Body of pancreas (tissue), 4 donors: ENCODE data around the gene TPM1. TPM values are rescaled to one million over a fixed set of nuclear protein-coding genes. Genes with fewer than 3 reads are reported as not detected.

Experiments
- ATAC-seq: fragments of 150-250 bp; one replicate; pipeline ENCODE4 v1.9.1; 2016
- DNase-seq, 4 donors: peaks; one replicate each; pipeline ENCODE4 v3.0.0-alpha.2; 2019
- H3K27ac ChIP-seq, 4 donors: fragments of 200-600 bp; sonication (generic); 1 replicate in 3 of 4; 2 replicates in 1 of 4; pipeline versions ENCODE4 v1.5.1 to v1.6.1; 2016 to 2019; ENCODE audit warnings: mild to moderate bottlenecking in 1 of 4, mixed read lengths in 1 of 4, moderate library complexity in 1 of 4
- H3K27me3 ChIP-seq, 2 donors: fragments of 200-600 bp; sonication (generic); one replicate each; pipeline ENCODE4 v1.6.0; 2016; ENCODE audit warnings: mild to moderate bottlenecking in 1 of 2
- H3K36me3 ChIP-seq, 2 donors: fragments of 200-600 bp; sonication (generic); replicated peaks in 1 of 2; 2 replicates each; pipeline ENCODE4 v1.5.1; 2016; ENCODE audit warnings: low read depth in 2 of 2; ENCODE audit not compliant: insufficient read depth in 1 of 2
- H3K4me1 ChIP-seq: fragments of 200-600 bp; sonication (generic); one replicate; pipeline ENCODE4 v1.6.0; 2016
- H3K4me3 ChIP-seq, 2 donors: fragments of 200-600 bp; sonication (generic); 1 replicate in 1 of 2; 2 replicates in 1 of 2; pipeline ENCODE4 v1.5.1; 2016 to 2019
- H3K9me3 ChIP-seq, 3 donors: fragments of 200-600 bp; sonication (generic); 1 replicate in 2 of 3; 2 replicates in 1 of 3; pipeline ENCODE4 v1.5.1; 2016
- POLR2A ChIP-seq, 3 donors: fragments of 450-650 bp; IDR thresholded peaks; one replicate each; pipeline ENCODE4 v1.6.1; 2016; ENCODE audit warnings: antibody characterized with exemption in 3 of 3, mild to moderate bottlenecking in 2 of 3
- WGBS, 2 donors: methylation state at CpG; one replicate each; pipeline ENCODE4 v1.1.5; 2017; 5-methylcytosine and 5-hydroxymethylcytosine counted together
- intact Hi-C: fragments of 100-400 bp; cut with DNase I; formaldehyde crosslinking; loops from one replicate; pipeline ENCODE4 v1.15.1; 2023
- total RNA-seq, 2 donors: library from RNA; depleted of rRNA; stranded (reverse); fragments of >200 nt; gene quantifications; one replicate each; pipeline ENCODE4 v1.1.0, GENCODE V29; 2016
- TF ChIP-seq, protein P1 (sequence below), 7 experiments: fragments of 450-650 bp in 4 of 7; fragments of 200-600 bp in 3 of 7; sonication (generic) in 3 of 7; IDR thresholded peaks; one replicate each; pipeline ENCODE4 v1.5.1; 2016 to 2019; ENCODE audit warnings: antibody characterized with exemption in 7 of 7

Gene TPM1
- total RNA-seq, 2 donors from 2014 or later, result 417 to 435 TPM

DNA sequence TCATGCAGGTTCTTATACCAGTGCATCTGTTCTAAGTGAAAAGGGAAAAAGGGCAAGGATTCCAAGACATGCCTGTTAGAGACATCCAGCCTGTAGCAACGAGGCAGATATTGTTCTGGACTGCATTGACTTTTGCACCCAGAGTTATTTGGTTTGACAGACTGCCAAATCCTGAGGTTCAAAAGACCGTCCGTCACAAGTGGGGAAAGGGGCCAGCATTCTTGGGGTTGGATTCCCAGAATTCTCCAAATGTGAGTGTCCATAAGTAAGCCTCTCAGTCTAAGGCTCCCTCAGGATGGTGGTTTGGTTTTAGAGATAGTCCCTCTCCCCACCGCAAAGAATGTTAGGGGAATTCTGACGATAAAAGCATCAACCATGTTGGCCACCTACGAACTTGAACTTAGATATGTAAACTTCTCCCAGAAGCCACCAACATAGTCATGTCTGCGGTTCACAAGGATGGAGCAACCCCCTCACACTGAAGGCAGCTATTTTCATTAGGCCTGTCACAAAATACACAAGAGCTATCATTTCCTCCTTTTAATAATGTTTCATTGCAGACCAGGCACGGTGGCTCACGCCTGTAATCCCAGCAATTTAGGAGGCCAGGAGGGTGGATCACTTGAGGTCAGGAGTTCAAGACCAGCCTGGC, 65.5 kb downstream of the TPM1 start:
- Histone ChIP-seq H3K27ac (peak overlapping the region in 1 of 4 donors; percentile 21), H3K9me3 (no peaks in the 10 kb centered on the region), H3K4me1 (no peaks in the 10 kb centered on the region), H3K4me3 (no peak overlapping the region), H3K27me3 (no peaks in the 10 kb centered on the region), H3K36me3 (no peaks in the 10 kb centered on the region)
- 43 to 44% methylated on average over 9 of the region's 9 CpGs for WGBS, 2 donors
- TF ChIP-seq POLR2A (IDR thresholded peaks at IDR 0.05), result no peak
- TF ChIP-seq, protein P1, sequence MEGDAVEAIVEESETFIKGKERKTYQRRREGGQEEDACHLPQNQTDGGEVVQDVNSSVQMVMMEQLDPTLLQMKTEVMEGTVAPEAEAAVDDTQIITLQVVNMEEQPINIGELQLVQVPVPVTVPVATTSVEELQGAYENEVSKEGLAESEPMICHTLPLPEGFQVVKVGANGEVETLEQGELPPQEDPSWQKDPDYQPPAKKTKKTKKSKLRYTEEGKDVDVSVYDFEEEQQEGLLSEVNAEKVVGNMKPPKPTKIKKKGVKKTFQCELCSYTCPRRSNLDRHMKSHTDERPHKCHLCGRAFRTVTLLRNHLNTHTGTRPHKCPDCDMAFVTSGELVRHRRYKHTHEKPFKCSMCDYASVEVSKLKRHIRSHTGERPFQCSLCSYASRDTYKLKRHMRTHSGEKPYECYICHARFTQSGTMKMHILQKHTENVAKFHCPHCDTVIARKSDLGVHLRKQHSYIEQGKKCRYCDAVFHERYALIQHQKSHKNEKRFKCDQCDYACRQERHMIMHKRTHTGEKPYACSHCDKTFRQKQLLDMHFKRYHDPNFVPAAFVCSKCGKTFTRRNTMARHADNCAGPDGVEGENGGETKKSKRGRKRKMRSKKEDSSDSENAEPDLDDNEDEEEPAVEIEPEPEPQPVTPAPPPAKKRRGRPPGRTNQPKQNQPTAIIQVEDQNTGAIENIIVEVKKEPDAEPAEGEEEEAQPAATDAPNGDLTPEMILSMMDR (IDR thresholded peaks at IDR 0.05), result no peak
- peak in 3 of 4 donors; percentile 26 to 59 (median 31) for DNase-seq
- intact Hi-C loops, result no loop called here
- ATAC-seq, result peak; percentile 48

DNA sequence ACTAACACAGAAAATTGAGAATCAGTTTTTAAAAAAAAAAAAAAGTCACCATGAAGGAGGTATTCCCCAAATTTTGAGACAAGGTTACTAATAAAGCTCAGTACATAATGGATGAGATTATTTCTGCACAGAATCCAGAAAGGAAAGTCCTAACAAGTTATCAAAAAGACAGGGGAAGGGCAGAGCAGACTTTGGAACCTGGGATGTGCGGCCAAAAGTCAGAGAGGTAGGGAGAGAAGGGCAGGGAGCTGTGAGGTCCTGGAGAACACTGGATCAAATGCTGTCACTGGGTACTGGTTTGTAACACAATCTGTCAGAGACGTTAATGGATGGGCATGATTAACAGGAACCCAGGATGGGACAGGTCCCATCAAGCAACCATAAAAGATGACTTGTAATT, 67.0 kb downstream of the TPM1 start:
- no peak for DNase-seq
- Histone ChIP-seq H3K27me3 (no peaks in the 10 kb centered on the region), H3K4me3 (no peak overlapping the region), H3K9me3 (no peaks in the 10 kb centered on the region), H3K4me1 (no peaks in the 10 kb centered on the region), H3K27ac (no peak overlapping the region), H3K36me3 (no peaks in the 10 kb centered on the region)
- no peak for ATAC-seq
- TF ChIP-seq, protein P1 (IDR thresholded peaks at IDR 0.05), result no peak
- TF ChIP-seq POLR2A (IDR thresholded peaks at IDR 0.05), result no peak
- WGBS, 2 donors, result 74 to 76% methylated on average over 2 of the region's 2 CpGs
- intact Hi-C loops, result no loop called here

DNA sequence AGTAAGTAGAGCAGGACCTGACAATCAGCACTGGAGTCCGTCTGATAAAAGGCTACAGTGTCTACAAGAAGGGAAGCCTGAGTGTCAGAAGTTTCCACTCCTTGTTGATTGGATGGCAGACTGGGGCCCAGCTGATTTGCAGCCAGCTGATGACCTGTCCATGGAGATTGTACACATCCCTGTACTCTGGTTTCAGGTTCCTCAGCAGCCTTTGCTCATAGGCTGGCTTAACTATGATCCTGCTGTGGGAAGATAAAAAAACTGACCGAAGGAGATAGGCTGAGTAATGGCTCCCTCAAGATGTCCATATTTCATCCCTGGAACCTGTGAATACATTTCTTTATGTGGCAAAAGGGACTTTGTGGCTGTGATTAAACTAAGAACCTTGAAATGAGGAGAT, 67.4 kb downstream of the TPM1 start:
- H3K9me3 ChIP-seq, result no peaks in the 10 kb centered on the region
- no peak for TF ChIP-seq POLR2A (IDR thresholded peaks at IDR 0.05)
- TF ChIP-seq, protein P1 (IDR thresholded peaks at IDR 0.05), result no peak
- WGBS, 2 donors, result 75 to 90% methylated on average over 2 of the region's 2 CpGs
- ATAC-seq, result no peak
- H3K27ac ChIP-seq, result no peak overlapping the region
- no peaks in the 10 kb centered on the region for H3K4me1 ChIP-seq
- DNase-seq, result no peak
- H3K4me3 ChIP-seq, result no peak overlapping the region
- no peaks in the 10 kb centered on the region for H3K27me3 ChIP-seq
- intact Hi-C loops, result no loop called here
- no peaks in the 10 kb centered on the region for H3K36me3 ChIP-seq

DNA sequence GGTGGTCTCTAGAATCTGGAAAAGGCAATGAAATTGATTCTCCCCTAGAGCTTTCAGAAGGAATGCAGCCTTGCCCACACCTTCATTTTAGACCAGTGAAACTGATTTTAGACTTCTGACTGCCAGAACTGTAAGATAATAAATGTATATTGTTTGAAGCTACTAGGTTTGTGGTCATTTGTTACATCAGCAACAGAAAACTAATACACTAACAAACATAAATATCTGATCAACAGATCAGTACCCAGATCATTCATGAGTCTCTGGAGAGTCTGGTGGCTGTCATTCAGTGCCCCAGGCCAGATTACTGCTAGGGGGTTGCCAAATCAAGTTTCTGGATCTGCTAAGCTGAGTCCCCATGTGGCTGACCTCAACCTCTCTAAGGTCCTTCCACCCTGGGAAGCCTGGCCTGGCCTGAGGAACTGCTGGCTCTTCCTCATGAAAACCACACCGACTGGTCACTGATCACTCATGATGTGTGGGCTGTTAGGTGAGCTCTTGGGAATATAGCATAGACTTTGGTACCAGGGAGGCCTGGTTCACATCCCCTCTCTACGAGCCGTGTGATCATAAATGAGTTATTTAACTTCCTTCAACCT, 68.0 kb downstream of the TPM1 start:
- Histone ChIP-seq H3K9me3 (no peaks in the 10 kb centered on the region), H3K36me3 (no peaks in the 10 kb centered on the region), H3K4me1 (no peaks in the 10 kb centered on the region), H3K27me3 (no peaks in the 10 kb centered on the region), H3K27ac (no peak overlapping the region), H3K4me3 (no peak overlapping the region)
- WGBS, 2 donors, result 85 to 89% methylated on average over 3 of the region's 3 CpGs
- ATAC-seq (no peak), DNase-seq (no peak)
- TF ChIP-seq, protein P1 (IDR thresholded peaks at IDR 0.05), result no peak
- no peak for TF ChIP-seq POLR2A (IDR thresholded peaks at IDR 0.05)
- intact Hi-C loops, result no loop called here

GRCh38 chr15:63111481-63111880, 68.9 kb downstream of the TPM1 start:
- Histone ChIP-seq H3K4me1 (no peaks in the 10 kb centered on the region), H3K27me3 (no peaks in the 10 kb centered on the region), H3K27ac (no peak overlapping the region), H3K36me3 (no peaks in the 10 kb centered on the region), H3K9me3 (no peaks in the 10 kb centered on the region), H3K4me3 (no peak overlapping the region)
- intact Hi-C loops, result no loop called here
- no peak for DNase-seq
- no peak for ATAC-seq
- TF ChIP-seq POLR2A (IDR thresholded peaks at IDR 0.05), result no peak
- TF ChIP-seq, protein P1 (IDR thresholded peaks at IDR 0.05), result no peak
